Measurements from ENCODE around the gene B4GALNT2.
"Not testable (repeated sequence)": the region's sequence is repeated elsewhere in the genome, so short reads cannot be mapped to it uniquely, and the experiment has no call there.

B4GALNT2 gene, protein sequence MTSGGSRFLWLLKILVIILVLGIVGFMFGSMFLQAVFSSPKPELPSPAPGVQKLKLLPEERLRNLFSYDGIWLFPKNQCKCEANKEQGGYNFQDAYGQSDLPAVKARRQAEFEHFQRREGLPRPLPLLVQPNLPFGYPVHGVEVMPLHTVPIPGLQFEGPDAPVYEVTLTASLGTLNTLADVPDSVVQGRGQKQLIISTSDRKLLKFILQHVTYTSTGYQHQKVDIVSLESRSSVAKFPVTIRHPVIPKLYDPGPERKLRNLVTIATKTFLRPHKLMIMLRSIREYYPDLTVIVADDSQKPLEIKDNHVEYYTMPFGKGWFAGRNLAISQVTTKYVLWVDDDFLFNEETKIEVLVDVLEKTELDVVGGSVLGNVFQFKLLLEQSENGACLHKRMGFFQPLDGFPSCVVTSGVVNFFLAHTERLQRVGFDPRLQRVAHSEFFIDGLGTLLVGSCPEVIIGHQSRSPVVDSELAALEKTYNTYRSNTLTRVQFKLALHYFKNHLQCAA

DNA sequence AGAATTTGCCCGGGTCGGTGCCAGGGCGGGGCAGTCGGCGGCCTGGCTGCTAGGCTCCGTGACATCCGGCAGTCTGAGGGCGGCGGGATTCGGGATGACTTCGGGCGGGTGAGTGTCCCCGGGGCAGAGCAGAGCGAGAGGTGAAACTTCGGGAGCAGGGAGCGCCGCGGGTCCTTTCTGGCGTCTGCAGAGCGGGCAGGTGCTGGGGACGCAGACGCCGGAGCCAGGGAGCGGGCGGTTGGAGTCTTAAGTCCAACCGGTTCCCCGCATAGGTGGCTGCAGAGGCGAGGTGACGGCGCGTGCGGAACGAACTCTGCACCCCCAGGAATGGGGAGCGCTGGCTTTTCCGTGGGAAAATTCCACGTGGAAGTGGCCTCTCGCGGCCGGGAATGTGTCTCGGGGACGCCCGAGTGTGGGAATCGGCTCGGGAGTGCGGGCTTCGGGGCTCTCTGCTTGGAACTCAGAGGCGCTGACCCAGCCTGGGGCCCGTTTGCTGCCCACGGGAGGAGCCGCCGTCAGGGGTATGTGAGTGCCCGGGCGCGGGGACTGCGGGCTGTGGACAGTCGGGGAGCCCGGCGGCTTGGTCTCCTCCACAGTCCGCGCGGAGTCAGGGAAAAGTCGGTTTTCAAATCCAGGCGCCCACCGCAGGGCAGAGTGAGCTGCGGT, at the start of gene B4GALNT2:
TSS of gene B4GALNT2 (plus strand) at position 71 of the 666 bp plus-strand sequence. CDS start at position 95, 24 bp downstream.
- DNase-seq, result no peak

DNA sequence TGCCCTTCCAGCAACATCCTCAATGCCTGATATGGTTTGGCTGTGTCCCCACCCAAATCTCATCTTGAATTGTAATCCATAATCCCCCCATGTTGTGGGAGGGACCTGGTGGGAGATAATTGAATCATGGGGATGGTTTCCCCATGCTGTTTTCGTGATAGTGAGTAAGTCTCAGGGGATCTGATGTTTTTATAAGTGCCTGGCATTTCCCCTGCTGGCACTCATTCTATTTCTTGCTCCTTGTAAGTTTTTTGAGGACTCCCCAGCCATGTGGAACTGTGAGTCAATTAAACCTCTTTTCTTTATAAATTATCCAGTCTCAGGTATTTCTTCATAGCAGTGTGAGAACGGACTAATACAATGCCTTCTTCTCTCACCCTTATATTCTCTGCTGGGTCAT, 47.5 kb upstream of the B4GALNT2 start:
- not testable (repeated sequence) for DNase-seq

DNA sequence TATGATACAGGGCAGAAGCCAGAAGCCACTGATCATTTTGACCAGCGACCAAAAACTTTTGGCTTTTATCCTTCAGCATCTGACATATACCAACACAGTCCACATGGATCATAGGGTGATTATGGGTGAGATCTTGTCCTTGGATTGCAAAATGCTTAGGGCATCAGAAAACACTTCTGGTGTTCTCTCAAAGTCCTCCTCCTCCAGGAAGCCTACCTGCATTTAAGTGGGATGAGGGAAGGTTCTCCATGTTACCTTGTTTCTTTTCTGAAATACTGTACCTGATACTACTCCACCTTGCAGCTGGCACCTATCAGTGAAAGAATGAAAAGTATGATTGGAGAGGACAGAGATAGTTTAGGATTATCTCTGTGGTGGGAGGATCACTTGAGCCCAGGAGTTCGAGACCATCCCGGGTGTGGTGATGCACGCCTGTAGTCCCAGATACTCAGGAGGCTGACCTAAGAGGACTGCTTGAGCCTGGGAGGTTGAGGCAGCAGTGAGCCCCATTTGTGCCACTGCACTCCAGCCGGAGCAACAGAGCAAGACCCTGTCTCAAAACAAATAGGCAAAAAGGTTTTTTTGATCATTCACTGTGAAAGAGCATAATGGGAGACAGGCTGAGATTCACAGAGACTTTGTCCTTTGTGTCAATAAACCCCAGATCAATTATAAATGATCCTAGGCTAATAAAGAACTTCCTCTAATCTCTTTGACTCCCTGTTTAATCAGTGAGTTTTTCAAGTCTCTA, 46.8 kb upstream of the B4GALNT2 start:
- no peak for DNase-seq

DNA sequence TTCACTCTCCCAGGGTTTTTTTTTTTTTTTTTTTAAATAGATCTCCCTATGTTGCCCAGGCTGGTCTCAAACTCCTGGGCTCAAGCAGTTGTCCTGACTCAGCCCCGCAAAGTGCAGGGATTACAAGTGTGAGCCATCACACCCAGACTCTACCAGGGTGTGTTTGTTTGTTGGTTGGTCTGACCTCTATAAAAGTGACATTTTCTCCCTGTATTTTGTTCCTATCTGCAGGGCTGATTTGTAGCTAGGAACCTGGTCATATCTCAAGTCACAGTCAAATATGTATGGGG, 46.3 kb upstream of the B4GALNT2 start:
- no peak for DNase-seq

DNA sequence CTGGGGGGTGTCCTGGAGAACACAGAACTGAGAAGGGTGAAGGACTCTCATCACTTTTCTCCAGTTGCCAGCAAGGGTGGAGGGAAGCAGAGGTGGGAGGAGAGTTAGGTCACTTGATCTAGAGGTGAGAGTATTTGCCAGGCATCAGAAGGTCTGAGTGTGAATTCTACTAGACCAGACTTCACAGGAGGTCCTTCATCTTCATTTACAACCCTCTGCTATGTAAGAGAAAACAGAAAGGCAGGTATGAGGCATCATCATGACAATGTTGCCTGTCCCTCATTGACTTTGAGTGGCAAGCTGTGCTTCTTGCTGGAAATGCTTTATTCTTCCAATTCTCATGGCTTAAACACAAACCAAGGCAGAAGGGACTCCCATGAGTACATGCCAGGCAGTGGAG, 45.9 kb upstream of the B4GALNT2 start:
- DNase-seq, result no peak

DNA sequence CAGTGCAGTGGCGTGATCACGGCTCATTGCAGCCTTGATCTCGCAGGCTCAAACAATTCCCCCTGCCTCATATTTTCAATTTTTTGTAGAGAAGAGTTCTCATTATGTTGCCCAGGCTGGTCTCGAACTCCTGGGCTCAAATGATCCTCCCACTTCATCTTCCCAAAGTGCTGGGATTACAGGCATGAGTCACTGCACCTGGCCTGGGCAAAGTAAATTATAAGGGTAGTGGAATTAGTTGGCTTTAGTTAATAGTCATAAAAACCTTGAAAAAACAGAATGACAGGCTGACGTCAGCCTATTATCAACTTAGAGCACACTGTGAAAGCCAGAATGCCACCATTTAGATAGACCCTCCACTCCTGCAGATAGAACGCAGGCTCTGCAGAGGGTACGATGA, 43.5 kb upstream of the B4GALNT2 start:
- DNase-seq, result no peak

DNA sequence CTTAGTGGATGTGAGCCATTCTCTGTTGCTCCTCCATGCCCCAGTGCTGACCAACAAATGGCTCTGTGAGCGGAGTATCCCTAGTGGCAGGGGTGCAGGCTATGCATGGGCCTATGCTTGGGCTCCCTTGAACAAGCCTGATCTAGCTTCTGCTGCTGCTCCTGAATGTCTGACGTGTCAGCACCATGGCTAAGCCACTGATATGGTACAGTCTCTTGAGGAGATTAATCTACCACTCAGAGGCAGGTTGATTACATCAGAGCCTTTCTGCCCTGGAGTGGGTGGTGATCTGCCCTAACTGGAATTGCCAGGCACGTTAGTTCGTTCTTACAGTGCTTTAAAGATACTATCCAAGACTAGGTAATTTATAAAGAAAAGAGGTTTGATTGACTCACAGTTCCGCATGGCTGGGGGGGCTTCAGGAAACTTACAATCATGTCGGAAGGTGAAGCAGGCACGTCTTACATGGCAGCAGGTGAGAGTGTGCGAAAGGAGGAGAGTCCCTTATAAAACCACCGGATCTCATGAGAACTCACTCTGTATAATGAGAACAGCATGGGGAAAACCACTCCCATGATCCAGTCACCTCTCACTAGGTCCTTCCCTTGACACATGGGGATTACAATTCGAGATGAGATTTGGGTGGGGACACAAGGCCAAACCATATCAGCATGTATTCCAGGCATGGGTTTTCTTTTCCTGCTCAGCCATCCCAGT, 41.5 kb upstream of the B4GALNT2 start:
- DNase-seq, result no peak

DNA sequence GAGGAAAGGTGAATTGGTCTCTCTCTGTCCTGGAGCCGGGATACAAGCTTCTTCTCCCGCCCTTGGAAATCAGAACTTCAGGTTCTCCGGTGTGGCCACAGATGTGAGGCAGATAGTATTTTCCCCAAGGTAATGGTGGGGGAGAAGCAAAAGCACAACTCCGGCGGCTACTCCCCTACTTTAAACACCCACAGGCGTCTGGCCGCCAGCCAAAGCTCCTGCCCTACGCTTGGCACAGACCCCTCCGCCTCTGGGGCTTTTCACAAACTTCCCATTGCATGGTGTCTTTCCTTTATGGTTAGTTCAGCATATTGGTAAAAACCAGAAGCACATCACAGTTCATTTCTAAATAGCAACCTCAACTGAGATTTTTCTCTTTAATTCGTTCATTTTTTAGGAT, 39.4 kb upstream of the B4GALNT2 start:
- no peak for DNase-seq

DNA sequence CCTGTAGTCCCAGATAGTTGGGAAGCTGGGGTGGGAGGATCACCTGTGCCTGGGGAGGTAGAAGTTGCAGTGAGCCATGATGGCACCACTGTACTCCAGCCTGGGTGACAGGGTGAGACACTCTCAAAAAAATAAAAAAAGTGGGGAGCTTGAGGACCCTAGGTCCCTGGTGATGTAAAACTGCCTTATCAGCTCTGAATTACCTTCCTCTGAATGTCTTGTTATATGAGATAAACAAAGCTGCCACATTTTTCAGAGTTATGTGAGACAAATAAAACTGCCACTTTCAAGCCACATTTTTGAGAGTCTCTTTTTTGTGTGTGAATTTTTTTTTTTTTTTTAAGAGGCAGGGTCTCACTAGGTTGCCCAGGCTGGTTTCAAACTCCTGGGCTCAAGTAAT, 32.0 kb upstream of the B4GALNT2 start:
- DNase-seq, result no peak

DNA sequence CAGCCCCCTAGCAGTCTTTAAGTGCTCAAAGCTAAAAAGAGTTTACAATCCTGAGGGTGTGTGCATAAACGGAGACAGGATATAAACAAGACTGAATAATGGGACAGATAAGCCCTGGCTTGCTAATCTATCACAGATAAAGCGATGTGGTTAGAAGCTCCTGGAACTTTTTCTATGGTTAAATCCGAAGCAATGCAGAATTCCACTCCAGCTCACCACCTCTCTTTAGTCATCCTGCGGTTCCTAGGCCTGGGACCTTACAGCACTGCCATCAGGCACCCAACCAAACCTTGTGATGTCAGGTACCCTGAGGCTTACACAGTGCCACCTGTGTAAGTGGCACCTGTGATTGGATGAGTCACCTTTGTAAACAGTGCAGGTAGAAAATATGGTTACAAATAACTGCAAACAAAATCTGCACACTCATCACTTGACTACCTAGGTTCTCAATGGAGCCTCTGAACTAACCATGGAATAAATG, 31.5 kb upstream of the B4GALNT2 start:
- no peak for DNase-seq

DNA sequence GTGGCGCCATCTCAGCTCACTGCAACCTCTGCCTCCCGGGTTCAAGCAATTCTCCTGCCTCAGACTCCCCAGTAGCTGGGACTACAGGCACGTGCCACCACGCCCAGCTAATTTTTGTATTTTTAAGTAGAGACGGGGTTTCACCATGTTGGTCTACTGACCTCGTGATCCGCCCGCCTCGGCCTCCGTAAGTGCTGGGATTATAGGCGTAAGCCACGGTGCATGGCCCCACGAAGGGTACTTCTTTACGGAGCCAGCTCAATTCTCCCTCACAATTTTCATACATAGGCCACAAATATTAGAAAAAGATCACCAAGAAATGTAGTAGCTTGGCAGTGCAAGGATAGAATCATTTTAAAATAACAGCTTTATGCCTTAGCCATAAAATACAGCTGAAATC, 29.2 kb upstream of the B4GALNT2 start:
- not testable (repeated sequence) for DNase-seq

DNA sequence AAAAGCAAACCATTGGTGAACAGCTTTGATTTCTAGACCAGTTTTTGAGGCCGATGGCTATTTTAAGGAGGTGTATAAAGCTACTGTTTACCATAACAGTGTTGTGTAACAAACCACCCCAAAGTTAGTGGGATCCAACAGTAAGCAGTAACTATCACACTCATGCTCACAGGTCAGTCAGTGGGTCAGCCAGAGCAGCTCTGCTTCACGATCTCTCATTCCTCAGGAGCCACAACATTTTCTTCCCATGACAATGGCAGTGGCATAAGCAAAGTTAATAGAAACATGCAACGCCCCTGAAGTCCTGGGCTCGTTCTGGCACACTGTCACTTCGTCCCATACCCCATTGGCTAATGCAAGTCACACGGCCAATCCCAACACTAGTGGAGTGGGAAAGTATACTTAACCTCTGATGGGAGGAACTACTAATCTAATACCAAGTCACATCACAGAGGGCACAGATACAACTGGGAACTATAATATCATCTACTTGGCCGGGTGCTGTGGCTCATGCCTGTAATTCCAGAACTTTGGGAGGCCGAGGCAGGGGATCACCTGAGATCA, 28.0 kb upstream of the B4GALNT2 start:
- DNase-seq, result no peak

DNA sequence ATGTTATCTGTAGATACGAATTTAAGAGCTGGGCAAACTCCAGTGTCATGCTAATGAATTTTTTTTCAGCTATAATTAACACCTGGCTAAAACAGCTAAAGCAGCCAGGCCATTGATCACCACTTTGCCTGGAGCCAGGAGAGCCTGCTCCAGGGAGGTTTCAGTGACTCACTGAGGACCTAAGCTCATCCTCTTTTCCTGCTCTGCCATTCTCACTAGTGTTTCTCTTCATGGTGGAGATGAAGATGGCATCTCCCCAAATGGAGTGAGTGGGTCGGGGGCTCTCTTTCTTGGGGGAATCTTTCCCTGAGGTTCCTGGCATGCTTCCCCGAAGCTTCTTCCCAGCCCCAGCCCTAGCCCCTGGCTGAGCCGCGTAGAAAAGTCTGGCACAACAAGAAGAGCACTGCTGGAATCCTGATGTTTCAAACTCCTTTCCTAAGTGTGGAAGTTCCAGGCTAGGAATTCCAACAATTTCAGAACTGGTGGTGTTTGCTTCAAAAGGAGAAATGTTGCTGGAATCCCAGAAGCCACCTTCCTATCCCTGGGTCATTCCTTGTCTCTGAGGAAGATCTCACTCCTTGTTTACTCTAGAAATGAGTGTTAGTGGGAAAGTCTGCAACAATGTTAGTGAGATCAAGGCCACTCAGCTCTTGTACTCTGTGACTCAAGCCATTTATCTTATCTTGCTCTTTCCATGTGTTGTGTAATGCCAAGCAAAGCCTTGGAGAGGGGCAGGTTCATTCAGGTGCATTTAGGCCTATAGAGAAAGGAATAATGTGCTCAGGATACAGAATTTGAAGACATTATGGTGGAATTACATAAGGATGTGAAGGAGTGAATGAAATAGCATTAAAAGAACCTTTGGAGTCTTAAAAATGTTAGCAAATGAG, 26.0 kb upstream of the B4GALNT2 start:
- DNase-seq, result no peak

DNA sequence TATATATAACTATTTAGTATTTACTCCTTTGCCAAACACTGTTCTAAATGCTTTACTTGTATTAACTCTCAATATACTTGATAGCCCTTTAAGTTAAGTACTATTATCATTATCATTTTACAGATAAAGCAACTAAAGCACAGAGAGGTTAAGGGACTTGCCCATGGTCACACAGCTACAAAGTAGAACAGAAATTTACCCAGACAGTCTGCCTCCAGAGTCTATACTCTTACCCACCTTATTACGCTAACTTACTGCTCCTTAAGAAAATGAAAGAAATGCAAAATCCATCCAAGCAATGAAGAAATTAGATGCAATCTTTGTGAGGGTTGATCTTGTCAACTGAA, 25.4 kb upstream of the B4GALNT2 start:
- no peak for DNase-seq

DNA sequence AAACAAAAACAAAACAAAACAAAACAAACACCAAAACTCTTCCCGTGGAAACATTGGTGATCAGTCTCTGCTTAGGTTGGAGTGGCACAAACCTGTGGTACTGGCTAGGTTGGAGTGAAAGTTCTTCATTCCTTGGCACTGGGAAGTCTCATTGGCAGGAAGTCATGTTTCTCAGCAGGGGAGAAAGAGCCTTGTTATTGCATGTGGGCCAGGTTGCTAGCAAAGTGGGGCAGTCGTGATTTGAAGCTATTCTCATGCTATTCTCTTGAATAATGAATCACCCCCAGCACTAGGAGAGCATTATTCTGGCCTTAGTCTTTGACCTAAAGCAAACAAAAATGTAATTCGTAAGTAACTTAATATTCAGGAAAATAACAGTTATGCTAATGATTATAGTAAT, 24.3 kb upstream of the B4GALNT2 start:
- no peak for DNase-seq

DNA sequence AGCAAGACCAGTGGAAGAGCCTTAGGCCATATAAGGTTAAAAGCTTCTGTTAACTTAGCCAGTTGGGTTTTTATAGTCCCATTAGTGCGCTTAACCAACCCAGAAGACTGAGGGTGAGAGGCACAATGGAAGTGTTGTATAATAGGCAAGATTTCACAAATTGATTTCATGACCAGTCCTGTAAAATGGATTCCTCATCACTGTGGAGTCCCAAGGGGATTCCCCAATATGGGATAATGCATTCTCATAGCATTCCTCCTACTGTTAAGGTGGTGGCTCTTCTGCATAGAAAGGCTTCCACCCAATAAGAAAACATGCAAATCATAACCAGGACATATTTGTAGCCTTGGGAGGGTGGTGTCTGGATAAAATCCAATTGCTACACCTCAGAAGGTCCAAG, 22.1 kb upstream of the B4GALNT2 start:
- DNase-seq, result no peak

DNA sequence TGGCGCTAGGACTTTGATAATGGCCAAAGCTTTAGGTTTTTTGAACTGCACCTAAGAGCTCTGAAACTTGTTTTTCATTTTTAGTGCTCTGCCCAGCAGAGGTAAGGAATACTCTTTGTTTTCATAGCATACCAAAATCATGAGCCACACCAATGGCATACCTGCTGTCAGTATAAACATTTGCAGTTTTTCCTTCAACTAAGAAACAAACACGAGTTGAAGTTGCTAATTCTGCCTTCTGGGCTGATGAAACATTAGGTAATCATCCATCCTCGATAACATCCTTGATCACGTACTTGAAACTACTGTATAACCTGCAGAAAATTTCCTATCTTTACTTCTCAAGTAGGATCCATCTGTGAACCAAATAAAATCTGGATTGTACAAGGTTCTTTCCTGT, 20.6 kb upstream of the B4GALNT2 start:
- DNase-seq, result no peak

DNA sequence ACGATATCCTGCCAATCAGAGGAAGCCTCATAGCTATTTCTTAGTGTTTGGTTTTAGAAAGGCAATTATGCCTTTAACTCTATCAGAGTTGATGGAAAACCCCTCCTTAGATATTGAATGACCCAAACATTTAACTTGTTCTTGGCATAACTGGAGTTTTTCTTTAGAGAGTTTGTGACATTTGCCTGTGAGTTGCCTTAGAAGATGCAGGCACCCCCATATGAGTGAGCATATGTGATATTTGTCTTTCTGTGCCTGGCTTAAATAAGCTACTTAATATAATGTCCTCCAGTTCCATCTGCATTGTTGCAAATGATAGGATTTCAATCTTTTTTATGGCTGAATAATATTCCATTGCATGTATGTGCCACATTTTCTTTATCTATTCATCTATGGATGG, 19.6 kb upstream of the B4GALNT2 start:
- DNase-seq, result no peak

DNA sequence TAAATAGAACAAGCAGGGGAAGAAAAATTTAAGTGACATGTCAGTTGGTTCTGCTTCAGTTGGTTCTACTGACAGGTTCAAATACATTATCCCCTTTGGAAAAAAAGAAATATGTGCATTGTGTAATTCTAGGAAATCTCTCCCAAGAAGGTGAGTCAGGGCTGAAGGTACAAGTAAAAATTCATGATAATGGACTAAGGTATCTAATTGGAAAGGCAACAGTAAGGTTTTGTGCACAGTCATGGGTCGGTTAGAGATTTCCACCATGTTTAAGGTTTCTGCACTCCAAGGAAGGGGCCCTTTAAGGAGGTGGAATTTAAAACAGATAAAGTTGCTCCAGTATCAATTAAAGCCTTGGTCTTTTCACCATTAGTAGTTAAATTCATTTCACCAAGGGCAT, 17.9 kb upstream of the B4GALNT2 start:
- no peak for DNase-seq

DNA sequence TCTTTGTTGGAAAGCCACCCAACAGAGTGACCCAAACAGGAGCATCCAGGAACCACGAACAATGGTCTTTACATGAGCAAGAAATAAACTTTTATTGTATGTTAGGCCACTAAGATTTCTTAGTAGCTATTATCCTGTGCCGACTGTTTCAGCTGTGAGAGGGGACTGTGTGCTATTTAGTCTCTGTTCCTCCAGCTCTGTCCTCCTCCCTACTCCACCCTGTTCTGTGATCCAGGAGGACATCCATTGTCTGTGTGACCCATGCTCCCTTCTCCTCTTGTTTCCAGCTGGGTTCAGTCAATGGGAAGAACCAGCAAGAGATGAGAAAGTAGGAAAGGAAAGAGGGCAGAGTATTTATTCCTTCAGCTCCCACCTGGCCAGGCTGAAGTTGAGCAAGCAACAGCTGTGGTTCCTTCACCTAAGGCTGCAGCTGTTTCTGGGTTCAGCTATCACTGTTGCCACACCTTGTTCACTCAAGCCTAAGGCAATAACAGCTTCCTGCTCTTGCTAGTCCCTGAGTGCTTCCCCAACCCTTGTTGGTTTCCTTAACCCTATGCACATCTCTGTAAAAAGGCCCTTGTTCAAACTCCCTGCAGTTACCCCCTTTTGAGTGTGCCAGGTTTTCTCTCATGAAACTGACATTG, 14.9 kb upstream of the B4GALNT2 start:
- DNase-seq, result no peak

DNA sequence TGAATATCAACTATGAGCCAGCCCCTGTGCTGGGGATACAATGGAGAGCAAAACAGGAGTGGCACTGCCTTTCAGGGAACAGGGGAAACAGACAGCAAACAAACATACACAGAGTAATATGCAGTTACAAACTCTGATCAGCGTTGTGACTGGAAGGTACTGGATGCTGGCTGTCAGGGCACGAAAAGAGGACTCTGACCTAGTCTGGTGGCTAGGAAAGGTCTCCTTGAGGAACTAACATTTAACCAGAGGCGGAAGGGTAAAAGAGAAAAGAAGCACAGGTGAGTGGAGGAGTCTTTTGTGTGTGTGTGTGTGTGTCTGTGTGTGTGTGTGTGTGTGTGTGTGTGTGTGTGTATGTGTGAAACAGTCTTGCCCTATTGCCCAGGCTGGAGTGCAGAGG, 12.4 kb upstream of the B4GALNT2 start:
- no peak for DNase-seq
